Measurements from ENCODE around the gene PTBP3. TPM values are rescaled to one million over a fixed set of nuclear protein-coding genes. Genes with fewer than 3 reads are reported as not detected.
"Not testable (repeated sequence)": the region's sequence is repeated elsewhere in the genome, so short reads cannot be mapped to it uniquely, and the experiment has no call there.

The PTBP3 gene
- total RNA-seq, 1 experiment from 2014 or later: 172 TPM

DNA sequence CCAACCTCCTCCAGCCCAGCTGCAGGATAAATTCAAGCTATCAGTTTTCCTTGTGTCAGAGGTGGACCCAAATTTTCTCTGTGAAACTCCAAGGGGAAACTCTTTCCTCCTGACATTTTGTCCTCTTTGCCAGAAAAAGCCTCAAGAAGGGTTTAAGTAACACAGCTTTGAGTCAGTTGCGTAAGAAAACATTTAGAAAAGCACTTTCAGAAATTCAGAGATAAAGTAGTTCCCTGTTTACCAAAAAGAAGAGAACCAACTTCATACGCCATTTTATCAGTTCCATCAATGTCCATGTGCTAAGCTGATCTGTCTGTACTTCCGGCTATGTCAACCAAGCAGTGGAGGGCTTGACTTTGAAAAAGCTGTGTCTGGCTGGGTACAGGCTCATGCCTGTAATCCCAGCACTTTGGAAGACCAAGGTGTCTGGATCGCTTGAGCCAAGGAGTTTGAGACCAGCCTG is 138.4 kb downstream of the PTBP3 start:
- TF ChIP-seq, protein P1, sequence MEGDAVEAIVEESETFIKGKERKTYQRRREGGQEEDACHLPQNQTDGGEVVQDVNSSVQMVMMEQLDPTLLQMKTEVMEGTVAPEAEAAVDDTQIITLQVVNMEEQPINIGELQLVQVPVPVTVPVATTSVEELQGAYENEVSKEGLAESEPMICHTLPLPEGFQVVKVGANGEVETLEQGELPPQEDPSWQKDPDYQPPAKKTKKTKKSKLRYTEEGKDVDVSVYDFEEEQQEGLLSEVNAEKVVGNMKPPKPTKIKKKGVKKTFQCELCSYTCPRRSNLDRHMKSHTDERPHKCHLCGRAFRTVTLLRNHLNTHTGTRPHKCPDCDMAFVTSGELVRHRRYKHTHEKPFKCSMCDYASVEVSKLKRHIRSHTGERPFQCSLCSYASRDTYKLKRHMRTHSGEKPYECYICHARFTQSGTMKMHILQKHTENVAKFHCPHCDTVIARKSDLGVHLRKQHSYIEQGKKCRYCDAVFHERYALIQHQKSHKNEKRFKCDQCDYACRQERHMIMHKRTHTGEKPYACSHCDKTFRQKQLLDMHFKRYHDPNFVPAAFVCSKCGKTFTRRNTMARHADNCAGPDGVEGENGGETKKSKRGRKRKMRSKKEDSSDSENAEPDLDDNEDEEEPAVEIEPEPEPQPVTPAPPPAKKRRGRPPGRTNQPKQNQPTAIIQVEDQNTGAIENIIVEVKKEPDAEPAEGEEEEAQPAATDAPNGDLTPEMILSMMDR (IDR thresholded peaks at IDR 0.05; ENCODE audit: insufficient read depth in 1 of 2, low read depth in 1 of 2, low read length in 1 of 2, severe bottlenecking in 1 of 2, unreplicated experiment in 1 of 2): no peak
- Mint-ChIP-seq H3K4me1 (ENCODE audit: low read depth, unreplicated experiment) (peaks cover 7% of the 10 kb centered on the region), H3K9me3 (ENCODE audit: unreplicated experiment) (no peaks in the 10 kb centered on the region), H3K36me3 (ENCODE audit: insufficient read depth, unreplicated experiment) (peaks cover 4% of the 10 kb centered on the region), H3K27ac (ENCODE audit: unreplicated experiment) (no peak overlapping the region), H3K4me3 (ENCODE audit: unreplicated experiment) (no peak overlapping the region), H3K27me3 (ENCODE audit: insufficient read depth, unreplicated experiment) (no peaks in the 10 kb centered on the region)
- no peaks in the 10 kb centered on the region for H3K9me3 ChIP-seq
- no peaks in the 10 kb centered on the region for H3K36me3 ChIP-seq (ENCODE audit: control insufficient read depth, insufficient read depth, low read length)
- POLR2A ChIA-PET: no interaction called here
- BruUV-seq (replicated peaks): no TSS peak
- DNase-seq: no peak
- H3K4me3 ChIP-seq (ENCODE audit: low read depth, low read length): no peak overlapping the region
- H3K27me3 ChIP-seq (replicated peaks; ENCODE audit: control insufficient read depth, insufficient read depth, low read length): no peaks in the 10 kb centered on the region
- peaks cover 10% of the 10 kb centered on the region for H3K4me1 ChIP-seq
- intact Hi-C loops (cut with micrococcal nuclease; ENCODE audit: unreplicated experiment): no loop called here
- CTCF ChIA-PET: no interaction called here

DNA sequence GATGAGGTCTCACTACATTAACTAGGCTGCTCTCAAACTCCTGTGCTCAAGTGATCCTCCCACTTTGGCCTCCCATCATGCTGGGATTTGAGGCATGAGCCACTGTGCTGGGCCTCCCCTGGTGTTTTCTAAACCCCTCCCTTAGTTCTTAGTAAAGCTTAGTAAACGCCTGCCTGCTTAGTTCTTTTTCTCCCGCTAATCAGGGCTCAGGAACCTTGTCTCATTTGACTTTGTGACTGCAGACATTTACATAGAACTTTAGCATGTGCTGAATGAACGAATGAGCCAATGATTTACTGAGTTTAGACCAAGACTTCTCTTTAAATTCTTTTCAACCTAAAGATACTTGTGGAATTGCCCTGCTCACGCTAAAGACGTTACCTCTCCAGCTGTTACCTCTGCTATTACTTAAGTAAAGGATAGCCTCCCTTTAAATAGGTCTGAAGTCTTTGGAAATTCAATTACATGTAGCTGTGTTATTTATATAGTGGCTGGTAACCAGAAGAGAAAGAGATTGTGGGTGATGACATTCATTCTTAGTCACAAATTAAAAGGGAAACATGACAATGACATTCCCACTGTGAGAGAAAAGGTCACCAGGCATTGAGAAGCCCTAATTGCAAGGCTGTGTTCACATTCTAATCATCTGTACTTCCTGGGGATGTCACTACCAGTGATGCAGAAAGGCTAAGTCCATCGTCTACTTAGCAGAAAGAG is 139.7 kb downstream of the PTBP3 start:
- no peaks in the 10 kb centered on the region for H3K9me3 Mint-ChIP-seq (ENCODE audit: unreplicated experiment)
- POLR2A ChIA-PET: no interaction called here
- H3K36me3 Mint-ChIP-seq (ENCODE audit: insufficient read depth, unreplicated experiment): no peaks in the 10 kb centered on the region
- Histone ChIP-seq H3K4me3 (ENCODE audit: low read depth, low read length) (no peak overlapping the region), H3K27me3 (replicated peaks; ENCODE audit: control insufficient read depth, insufficient read depth, low read length) (no peaks in the 10 kb centered on the region), H3K4me1 (peaks cover 14% of the 10 kb centered on the region), H3K36me3 (ENCODE audit: control insufficient read depth, insufficient read depth, low read length) (no peaks in the 10 kb centered on the region), H3K9me3 (no peaks in the 10 kb centered on the region)
- DNase-seq: no peak
- intact Hi-C loops (cut with micrococcal nuclease; ENCODE audit: unreplicated experiment): no loop called here
- TF ChIP-seq, protein P1 (IDR thresholded peaks at IDR 0.05; ENCODE audit: insufficient read depth in 1 of 2, low read depth in 1 of 2, low read length in 1 of 2, severe bottlenecking in 1 of 2, unreplicated experiment in 1 of 2): no peak
- no peaks in the 10 kb centered on the region for H3K27me3 Mint-ChIP-seq (ENCODE audit: insufficient read depth, unreplicated experiment)
- H3K27ac Mint-ChIP-seq (ENCODE audit: unreplicated experiment): no peak overlapping the region
- no peak overlapping the region for H3K4me3 Mint-ChIP-seq (ENCODE audit: unreplicated experiment)
- BruUV-seq (replicated peaks): no TSS peak
- CTCF ChIA-PET: no interaction called here
- H3K4me1 Mint-ChIP-seq (ENCODE audit: low read depth, unreplicated experiment): no peaks in the 10 kb centered on the region

DNA sequence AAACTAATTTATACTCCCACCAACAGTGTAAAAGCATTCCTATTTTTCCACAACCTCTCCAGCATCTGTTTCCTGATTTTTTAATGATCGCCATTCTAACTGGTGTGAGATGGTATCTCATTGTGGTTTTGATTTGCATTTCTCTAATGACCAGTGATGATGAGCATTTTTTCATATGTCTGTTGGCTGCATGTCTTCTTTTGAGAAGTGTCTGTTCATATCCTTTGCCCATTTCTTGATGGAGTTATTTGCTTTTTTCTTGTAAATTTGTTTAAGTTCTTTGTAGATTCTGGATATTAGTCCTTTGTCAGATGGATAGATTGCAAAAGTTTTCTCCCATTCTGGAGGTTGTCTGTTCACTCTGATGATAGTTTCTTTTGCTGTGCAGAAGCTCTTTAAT is 143.1 kb downstream of the PTBP3 start:
- DNase-seq; H3K36me3 ChIP-seq (ENCODE audit: control insufficient read depth, insufficient read depth, low read length); H3K4me3 ChIP-seq (ENCODE audit: low read depth, low read length); H3K36me3 Mint-ChIP-seq (ENCODE audit: insufficient read depth, unreplicated experiment); H3K27me3 Mint-ChIP-seq (ENCODE audit: insufficient read depth, unreplicated experiment); POLR2A ChIA-PET; H3K9me3 ChIP-seq; H3K4me3 Mint-ChIP-seq (ENCODE audit: unreplicated experiment); H3K27ac Mint-ChIP-seq (ENCODE audit: unreplicated experiment); CTCF ChIA-PET; H3K4me1 Mint-ChIP-seq (ENCODE audit: low read depth, unreplicated experiment); BruUV-seq (replicated peaks); H3K27me3 ChIP-seq (replicated peaks; ENCODE audit: control insufficient read depth, insufficient read depth, low read length); H3K9me3 Mint-ChIP-seq (ENCODE audit: unreplicated experiment); intact Hi-C loops (cut with micrococcal nuclease; ENCODE audit: unreplicated experiment): not testable (repeated sequence)
- H3K4me1 ChIP-seq: 0 out of 2 replicates have a peak, but pooled peaks cover 11% of the 10 kb centered on the region
